ENCODE measurements around the gene SELPLG. TPM values are rescaled to one million over a fixed set of nuclear protein-coding genes. Genes with fewer than 3 reads are reported as not detected.

The SELPLG gene
- total RNA-seq, 3 donors from 2014 or later (not counting 1 experiment from before 2014, with no cell fraction given) = 179 to 201 (median 201) TPM

- H3K4me3 ChIP-seq (ENCODE audit: low read length) = no peak within 1 kb of the TSS
- no peaks in the 10 kb centered on the region for H3K36me3 ChIP-seq (ENCODE audit: control insufficient read depth, insufficient read depth, low read length)
- DNase-seq (no peak), ATAC-seq (no peak)
- Mint-ChIP-seq H3K4me1 (peaks cover 0 to 9% of the 10 kb centered on the region in 2 donors), H3K27me3 (ENCODE audit: low read depth in 2 of 2) (no peaks in the 10 kb centered on the region), H3K27ac (no peak within 1 kb of the TSS), H3K4me3 (no peak within 1 kb of the TSS), H3K9me3 (no peaks in the 10 kb centered on the region), H3K36me3 (no peaks in the 10 kb centered on the region)
- 73% methylated on average over 21 of the region's 27 CpGs for WGBS (ENCODE audit: insufficient coverage)
- H3K4me1 ChIP-seq (ENCODE audit: control insufficient read depth, insufficient read depth, low read length) = no peaks in the 10 kb centered on the region
- intact Hi-C loops (cut with micrococcal nuclease) = no loop called here
- H3K27ac ChIP-seq (ENCODE audit: low read length) = no peak within 1 kb of the TSS
- H3K9me3 ChIP-seq (ENCODE audit: control insufficient read depth, insufficient read depth, low read length) = no peaks in the 10 kb centered on the region
- no peak for TF ChIP-seq CTCF (IDR thresholded peaks at IDR 0.05)
- H3K27me3 ChIP-seq (ENCODE audit: control insufficient read depth, insufficient read depth, low read length) = no peaks in the 10 kb centered on the region
These were observed 35.9 kb downstream of the SELPLG start, which contains the start of gene TMEM119 for GRCh38 chr12:108597559-108598471. TMEM119 (minus strand) TSS chr12:108598084; CDS start chr12:108592383, 5,701 bp downstream.

GRCh38 chr12:108596854-108597558 lies 36.7 kb downstream of the SELPLG start:
- Mint-ChIP-seq H3K27me3 (ENCODE audit: low read depth in 2 of 2) (no peaks in the 10 kb centered on the region), H3K4me1 (peaks cover 0 to 9% of the 10 kb centered on the region in 2 donors), H3K9me3 (no peaks in the 10 kb centered on the region), H3K27ac (no peak overlapping the region), H3K36me3 (no peaks in the 10 kb centered on the region), H3K4me3 (no peak overlapping the region)
- TF ChIP-seq CTCF (IDR thresholded peaks at IDR 0.05) = no peak
- DNase-seq = no peak
- Histone ChIP-seq H3K27ac (ENCODE audit: low read length) (no peak overlapping the region), H3K4me3 (ENCODE audit: low read length) (no peak overlapping the region), H3K4me1 (ENCODE audit: control insufficient read depth, insufficient read depth, low read length) (no peaks in the 10 kb centered on the region), H3K27me3 (ENCODE audit: control insufficient read depth, insufficient read depth, low read length) (no peaks in the 10 kb centered on the region), H3K9me3 (ENCODE audit: control insufficient read depth, insufficient read depth, low read length) (no peaks in the 10 kb centered on the region), H3K36me3 (ENCODE audit: control insufficient read depth, insufficient read depth, low read length) (no peaks in the 10 kb centered on the region)
- WGBS (ENCODE audit: insufficient coverage) = 92% methylated on average over 10 of the region's 10 CpGs
- intact Hi-C loops (cut with micrococcal nuclease) = no loop called here
- no peak for ATAC-seq

GRCh38 chr12:108595711-108596647 lies 37.7 kb downstream of the SELPLG start:
- 92% methylated on average over 17 of the region's 17 CpGs for WGBS (ENCODE audit: insufficient coverage)
- no peaks in the 10 kb centered on the region for H3K9me3 Mint-ChIP-seq

More at GRCh38 chr12:108595711-108596647, 37.7 kb downstream of the SELPLG start:
- no peak overlapping the region for H3K27ac ChIP-seq (ENCODE audit: low read length)
- H3K27ac Mint-ChIP-seq = no peak overlapping the region
- no peak for TF ChIP-seq CTCF (IDR thresholded peaks at IDR 0.05)
- intact Hi-C loops (cut with micrococcal nuclease) = no loop called here
- ATAC-seq (no peak), DNase-seq (no peak)
- H3K4me3 Mint-ChIP-seq = no peak overlapping the region
- H3K36me3 ChIP-seq (ENCODE audit: control insufficient read depth, insufficient read depth, low read length) = no peaks in the 10 kb centered on the region
- no peaks in the 10 kb centered on the region for H3K4me1 ChIP-seq (ENCODE audit: control insufficient read depth, insufficient read depth, low read length)
- no peak overlapping the region for H3K4me3 ChIP-seq (ENCODE audit: low read length)
- H3K9me3 ChIP-seq (ENCODE audit: control insufficient read depth, insufficient read depth, low read length) = no peaks in the 10 kb centered on the region
- peaks cover 0 to 9% of the 10 kb centered on the region in 2 donors for H3K4me1 Mint-ChIP-seq
- H3K27me3 Mint-ChIP-seq (ENCODE audit: low read depth in 2 of 2) = no peaks in the 10 kb centered on the region
- no peaks in the 10 kb centered on the region for H3K27me3 ChIP-seq (ENCODE audit: control insufficient read depth, insufficient read depth, low read length)
- no peaks in the 10 kb centered on the region for H3K36me3 Mint-ChIP-seq
